ENCODE data around the gene UQCR10. TPM values are rescaled to one million over a fixed set of nuclear protein-coding genes. Genes with fewer than 3 reads are reported as not detected.

The UQCR10 gene
- polyA plus RNA-seq, 3 donors, result 96.6 to 212 (median 192) TPM

- 76 to 93% (median 79%) methylated on average over 8 of the region's 8 CpGs for WGBS, 3 donors
- H3K27ac ChIP-seq (ENCODE audit: low read depth, low read length), result no peak overlapping the region
Observed at GRCh38 chr22:29734406-29734805, 32.8 kb upstream of the UQCR10 start.

DNA sequence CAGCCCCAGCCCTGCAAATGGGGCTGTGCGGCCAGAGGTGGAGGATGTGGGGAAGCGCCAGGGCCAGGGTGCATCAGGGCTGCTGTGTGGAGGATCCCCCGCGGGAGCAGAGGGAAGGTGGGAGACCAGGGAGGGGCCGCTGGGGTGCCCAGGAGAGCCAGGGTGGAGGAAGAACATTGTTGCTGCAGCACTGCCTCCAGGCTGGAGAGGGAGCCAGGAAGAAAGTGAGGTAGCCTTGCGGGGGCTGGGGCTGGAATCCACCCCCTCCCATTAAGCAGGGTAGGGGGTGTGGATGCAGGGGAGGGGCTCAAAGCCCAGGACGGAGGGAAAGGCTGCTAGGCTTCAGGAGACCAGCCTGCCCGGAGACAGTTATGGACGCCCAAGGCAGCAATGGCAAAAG, 32.3 kb upstream of the UQCR10 start:
- H3K27ac ChIP-seq (ENCODE audit: low read depth, low read length), result no peak overlapping the region
- WGBS, 3 donors, result 73 to 86% (median 80%) methylated on average over 9 of the region's 9 CpGs

DNA sequence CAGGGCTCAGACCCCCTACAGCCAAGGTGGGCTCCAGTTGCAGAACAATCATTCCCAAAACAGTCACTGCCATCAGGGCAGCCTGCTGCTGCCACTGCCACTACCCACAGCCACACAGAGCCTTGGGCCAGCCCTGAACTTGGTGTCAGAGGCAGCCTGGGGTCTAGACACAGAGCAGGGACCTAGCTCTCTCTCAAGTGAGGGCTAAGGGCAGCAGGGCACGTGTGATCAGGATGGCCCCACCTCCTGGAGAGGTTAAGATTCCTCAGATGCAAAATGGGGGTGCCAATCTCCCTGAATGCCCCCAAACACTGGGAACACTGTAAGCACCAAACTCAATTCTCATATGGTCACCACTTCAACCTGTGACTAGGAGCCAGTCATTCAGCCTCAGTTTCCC, 31.8 kb upstream of the UQCR10 start:
- no peak overlapping the region for H3K27ac ChIP-seq (ENCODE audit: low read depth, low read length)
- WGBS, 3 donors, result 59 to 88% (median 81%) methylated on average over 1 of the region's 1 CpG

- no peak overlapping the region for H3K27ac ChIP-seq (ENCODE audit: low read depth, low read length)
- 86 to 92% (median 87%) methylated on average over 18 to 22 of the region's 22 CpGs for WGBS, 3 donors
Observed at GRCh38 chr22:29737251-29738117, 29.7 kb upstream of the UQCR10 start.

DNA sequence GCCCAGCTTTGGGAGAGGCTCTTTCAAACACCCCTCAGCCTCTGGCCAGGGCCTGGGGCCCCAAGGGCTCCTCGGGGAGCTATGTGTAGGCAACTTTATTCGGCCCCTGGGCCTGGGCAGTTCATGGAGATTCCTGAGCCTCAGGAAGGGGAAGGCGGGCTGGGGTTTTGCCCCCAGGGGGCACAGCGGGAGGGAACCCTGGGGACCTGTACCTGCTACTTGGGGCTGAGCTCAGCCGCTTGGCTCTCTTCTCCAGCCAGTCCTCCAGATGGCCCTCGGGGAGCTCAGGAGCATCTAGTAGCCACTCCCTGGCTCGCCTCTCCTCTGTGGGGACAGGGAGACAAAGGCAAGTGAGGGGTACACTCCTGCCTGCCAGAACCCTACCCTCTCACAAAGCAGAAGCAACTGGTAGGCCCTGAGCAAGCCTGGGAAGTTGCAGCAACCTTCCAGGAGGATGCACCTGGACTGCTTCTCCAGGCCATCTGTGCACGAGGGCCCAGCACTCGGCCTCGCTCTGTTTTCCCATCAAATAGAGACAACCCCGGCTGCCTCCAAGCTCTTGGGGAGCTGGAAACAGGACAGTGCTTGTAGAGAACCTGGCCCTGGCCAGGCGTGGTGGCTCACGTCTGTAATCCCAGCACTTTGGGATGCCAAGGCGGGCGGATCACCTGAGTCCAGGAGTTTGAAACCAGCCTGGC, 28.9 kb upstream of the UQCR10 start:
- no peak overlapping the region for H3K27ac ChIP-seq (ENCODE audit: low read depth, low read length)
- WGBS, 3 donors, result 79 to 90% (median 87%) methylated on average over 14 to 15 of the region's 15 CpGs

DNA sequence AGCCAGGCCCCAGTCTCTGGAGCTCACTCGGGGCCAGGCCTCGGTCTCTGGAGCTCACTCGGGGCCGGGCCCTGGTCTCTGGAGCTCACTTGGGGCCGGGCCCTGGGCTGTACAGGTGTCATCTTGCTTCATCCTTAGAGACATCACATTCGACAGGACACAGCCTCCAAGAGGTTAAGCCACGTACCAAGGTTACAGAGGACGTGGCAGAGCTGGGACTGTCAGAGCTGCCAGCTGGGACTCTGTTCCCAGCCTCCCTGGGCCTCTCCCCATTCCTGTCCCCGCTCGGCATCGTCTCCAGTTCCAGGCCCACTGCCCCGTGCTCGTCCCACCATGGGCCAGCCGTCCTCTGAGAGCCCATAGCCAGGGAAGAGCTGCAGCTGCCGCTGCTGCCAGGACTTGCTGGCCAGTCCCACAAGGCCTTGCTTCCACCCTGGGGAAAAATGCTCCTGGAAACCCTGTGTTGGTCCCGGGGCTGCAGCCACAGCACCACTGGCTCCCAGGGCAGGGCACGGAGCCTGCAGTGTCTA, 27.8 kb upstream of the UQCR10 start:
- whole genome bisulfite sequencing, 3 donors, result 90 to 92% (median 91%) methylated on average over 17 of the region's 17 CpGs
- no peak overlapping the region for H3K27ac ChIP-seq (ENCODE audit: low read depth, low read length)

GRCh38 chr22:29740216-29740615, 27.0 kb upstream of the UQCR10 start:
- 95 to 96% (median 95%) methylated on average over 5 of the region's 5 CpGs for WGBS, 3 donors
- H3K27ac ChIP-seq (ENCODE audit: low read depth, low read length), result no peak overlapping the region

DNA sequence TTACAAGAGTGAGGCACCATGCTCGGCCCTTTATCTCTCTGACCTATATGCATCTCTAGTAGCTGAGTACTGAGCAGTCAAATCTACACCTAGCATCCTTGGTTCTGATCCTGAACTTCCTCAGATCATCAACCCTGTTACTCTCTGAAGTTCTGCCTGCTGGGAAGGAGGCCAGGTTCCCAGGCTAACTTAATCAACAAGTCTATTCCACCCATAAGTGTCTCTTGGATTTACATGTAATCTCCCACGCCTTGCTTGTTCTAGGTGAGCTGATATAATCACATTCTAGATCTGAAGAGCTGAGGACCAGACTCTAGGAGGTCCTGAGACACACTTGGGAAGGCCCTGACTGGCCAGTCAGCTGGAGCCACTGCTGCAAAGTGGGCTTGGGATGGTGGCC, 25.2 kb upstream of the UQCR10 start:
- H3K27ac ChIP-seq (ENCODE audit: low read depth, low read length), result no peak overlapping the region
- 91 to 100% (median 100%) methylated on average over 2 of the region's 2 CpGs for WGBS, 3 donors

DNA sequence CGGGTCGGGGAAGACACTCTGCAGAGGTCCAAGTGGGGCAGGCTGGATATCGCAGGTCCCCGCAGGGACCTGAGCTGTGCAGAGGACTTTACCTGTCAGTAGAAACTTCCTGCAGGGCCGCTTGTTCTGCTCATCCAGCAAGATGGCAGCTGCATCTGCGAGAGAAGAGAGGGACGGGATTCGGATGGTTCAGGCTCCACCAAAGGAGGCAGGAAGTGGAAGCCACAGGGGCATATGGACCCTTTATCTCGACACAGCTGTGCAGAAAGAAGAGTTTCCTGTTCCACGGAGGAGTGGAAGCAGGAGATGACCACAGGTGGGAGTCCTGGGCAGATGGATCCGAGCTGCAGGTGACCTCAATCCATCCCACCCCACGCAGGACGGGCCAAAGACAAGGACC, 24.8 kb upstream of the UQCR10 start:
- WGBS, 3 donors, result 68 to 87% (median 70%) methylated on average over 13 of the region's 13 CpGs
- H3K27ac ChIP-seq (ENCODE audit: low read depth, low read length), result no peak overlapping the region

DNA sequence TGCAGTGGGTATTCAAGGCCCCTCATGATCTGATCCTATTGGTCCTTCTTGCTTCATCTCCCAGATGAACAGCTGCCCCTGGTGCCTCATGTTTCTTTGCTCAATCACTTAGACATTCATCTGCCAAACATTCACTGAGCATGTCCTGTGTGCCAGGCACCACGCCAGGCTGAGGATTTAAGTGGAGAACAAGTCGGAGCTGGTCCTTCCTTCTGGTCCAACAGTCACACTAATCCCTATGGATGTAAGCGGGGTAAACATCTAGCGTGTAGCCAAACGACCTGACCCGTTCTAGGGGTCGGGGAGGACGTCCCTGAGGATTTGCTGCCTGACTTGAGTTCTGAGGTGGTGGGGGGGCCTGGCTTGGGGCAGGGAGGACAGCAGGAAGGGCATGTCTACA, 22.3 kb upstream of the UQCR10 start:
- WGBS, 3 donors, result 64 to 76% (median 75%) methylated on average over 8 of the region's 8 CpGs
- no peak overlapping the region for H3K27ac ChIP-seq (ENCODE audit: low read depth, low read length)

GRCh38 chr22:29747832-29748231, 19.3 kb upstream of the UQCR10 start:
- H3K27ac ChIP-seq (ENCODE audit: low read depth, low read length), result no peak overlapping the region
- WGBS, 3 donors, result 89 to 94% (median 91%) methylated on average over 7 of the region's 7 CpGs

DNA sequence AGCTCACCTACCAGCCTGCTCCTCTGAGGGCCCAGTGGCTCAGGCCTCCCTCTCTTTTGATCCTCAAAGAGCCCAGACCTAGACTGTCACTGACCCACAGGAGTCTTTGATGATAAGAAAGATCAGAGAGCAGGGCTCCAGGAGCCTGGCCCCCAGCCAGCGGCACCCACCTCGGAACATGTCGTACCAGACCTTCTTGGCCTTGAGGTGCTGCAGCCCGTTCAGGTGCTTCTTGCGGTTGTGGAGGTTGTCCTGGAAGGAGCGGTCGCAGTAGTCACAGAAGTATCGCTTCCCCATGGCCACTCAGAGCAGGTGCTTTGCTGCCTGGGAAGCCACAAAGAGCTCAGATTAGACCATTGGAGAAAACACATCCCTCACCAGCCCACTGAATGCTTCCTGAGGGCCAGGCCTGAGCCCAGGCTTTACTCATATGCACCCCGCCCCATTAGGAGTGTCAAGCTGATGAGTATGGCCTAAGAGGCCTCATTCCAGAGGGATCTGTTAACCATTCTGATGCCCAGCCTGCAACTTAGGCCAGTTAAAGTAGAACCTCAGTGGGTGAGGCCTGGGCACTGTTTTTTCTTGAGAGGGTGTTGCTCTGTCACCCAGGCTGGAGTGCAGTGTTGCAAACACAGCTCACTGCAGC, 18.8 kb upstream of the UQCR10 start:
- H3K27ac ChIP-seq (ENCODE audit: low read depth, low read length), result no peak overlapping the region
- 85 to 93% (median 89%) methylated on average over 9 of the region's 9 CpGs for WGBS, 3 donors

DNA sequence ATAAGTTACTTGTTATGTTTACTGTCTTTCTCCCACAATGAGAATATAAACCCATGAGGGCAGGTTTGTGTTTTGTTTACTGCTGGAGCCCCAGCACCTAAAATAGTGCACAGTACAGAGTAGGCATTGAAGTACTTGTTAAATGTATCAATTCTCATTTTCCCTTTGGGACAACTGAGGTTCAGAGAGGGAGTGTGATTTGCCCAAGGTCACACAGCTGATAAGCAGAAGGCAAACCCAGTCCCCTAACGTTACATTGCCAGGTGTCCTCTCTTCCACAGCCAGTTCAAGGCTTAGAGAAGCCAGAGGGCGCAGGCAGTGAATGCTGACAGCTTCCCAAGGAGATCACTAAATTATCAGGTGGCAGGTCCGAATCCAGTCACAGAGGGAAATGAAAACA, 17.1 kb upstream of the UQCR10 start:
- H3K27ac ChIP-seq (ENCODE audit: low read depth, low read length), result no peak overlapping the region
- 56 to 95% (median 93%) methylated on average over 3 of the region's 3 CpGs for WGBS, 3 donors

DNA sequence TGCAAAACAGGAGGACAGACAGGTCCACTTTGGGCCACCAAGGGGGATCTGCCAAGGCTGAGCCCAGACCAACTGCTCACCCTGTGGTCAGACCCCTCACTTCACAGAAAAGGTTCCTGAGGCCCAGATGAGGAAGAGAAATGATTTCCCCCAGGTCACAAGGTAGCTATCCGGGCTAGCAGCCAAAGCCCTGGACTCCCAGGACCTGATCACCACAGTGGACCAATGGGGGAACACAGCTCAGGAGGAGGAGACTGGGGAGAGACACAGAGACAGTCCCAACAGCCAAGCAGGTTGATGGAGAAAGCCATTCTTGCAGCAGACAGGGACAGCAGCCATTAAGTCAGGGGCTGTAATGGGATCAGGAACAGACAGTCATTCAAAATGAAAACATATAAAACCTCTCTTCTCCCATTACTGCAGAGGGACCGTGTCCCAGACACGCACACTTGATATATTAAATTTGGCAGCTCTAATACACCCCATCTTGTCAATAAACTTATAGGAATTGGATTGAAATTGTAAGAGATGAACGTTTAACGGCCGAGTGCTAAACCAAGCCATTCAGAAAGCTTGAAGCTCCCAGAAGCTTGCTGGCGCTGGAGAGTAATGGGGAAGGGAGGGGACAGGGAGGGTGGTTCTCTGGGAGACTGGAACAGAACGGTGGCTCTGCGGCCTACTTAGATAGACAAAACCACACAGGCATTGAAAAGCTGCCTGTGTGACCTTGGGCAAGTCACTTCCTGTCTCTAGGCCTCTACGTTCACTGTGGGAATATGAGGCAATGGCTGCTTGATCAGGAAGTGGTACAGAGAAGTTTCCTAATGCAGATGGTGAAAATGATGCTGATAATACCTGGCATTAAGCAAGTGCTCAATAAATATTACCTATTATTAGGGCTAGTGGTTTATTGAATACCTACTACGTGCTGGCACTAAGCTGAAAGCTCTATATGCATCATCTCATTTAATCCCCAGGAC, 16.3 kb upstream of the UQCR10 start:
- WGBS, 3 donors, result 62 to 76% (median 71%) methylated on average over 11 of the region's 11 CpGs
- H3K27ac ChIP-seq (ENCODE audit: low read depth, low read length), result peak overlapping the region; percentile 55

DNA sequence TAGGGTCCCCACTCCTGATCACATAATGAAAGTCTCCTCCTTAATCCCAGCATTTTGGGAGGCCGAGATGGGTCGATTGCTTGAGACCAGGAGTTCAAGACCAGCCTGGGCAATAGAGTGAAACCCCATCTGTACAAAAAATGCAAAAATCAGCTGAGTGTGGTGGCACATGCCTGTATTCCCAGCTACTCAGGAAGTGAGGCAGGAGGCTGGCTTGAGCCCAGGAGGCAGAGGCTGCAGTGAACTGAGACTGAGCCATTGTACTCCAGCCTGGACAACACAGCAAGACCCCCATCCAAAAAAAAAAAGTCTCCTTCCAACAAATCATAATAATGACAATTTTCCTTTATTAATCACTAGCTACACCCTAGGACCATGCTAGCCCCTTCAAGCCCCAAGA, 15.5 kb upstream of the UQCR10 start:
- H3K27ac ChIP-seq (ENCODE audit: low read depth, low read length), result no peak overlapping the region
- 88 to 94% (median 90%) methylated on average over 2 of the region's 2 CpGs for WGBS, 3 donors

- WGBS, 3 donors, result 78 to 90% (median 86%) methylated on average over 15 to 16 of the region's 16 CpGs
- H3K27ac ChIP-seq (ENCODE audit: low read depth, low read length), result no peak overlapping the region
Observed at GRCh38 chr22:29753808-29754657, 13.1 kb upstream of the UQCR10 start.
